ENCODE results near the gene GMPR.

The GMPR gene

GRCh38 chr6:16228043-16228442, 10.3 kb upstream of the GMPR start:
- ATAC-seq (replicated peaks; ENCODE audit: extremely low read depth, poor library complexity, severe bottlenecking) (no peak), DNase-seq (ENCODE audit: low spot score in 2 of 2) (no peak)
- H3K36me3 Mint-ChIP-seq (ENCODE audit: insufficient read depth), result no peaks in the 10 kb centered on the region
- H3K9me3 Mint-ChIP-seq, result no peaks in the 10 kb centered on the region
- H3K27ac Mint-ChIP-seq (ENCODE audit: low read depth), result no peak overlapping the region
- H3K4me1 Mint-ChIP-seq, result no peaks in the 10 kb centered on the region
- H3K4me3 Mint-ChIP-seq, result no peak overlapping the region
- peaks cover 7% of the 10 kb centered on the region for H3K27me3 Mint-ChIP-seq

- H3K4me1 Mint-ChIP-seq, result no peaks in the 10 kb centered on the region
- H3K27ac Mint-ChIP-seq (ENCODE audit: low read depth), result no peak overlapping the region
- DNase-seq (ENCODE audit: low spot score in 2 of 2), result no peak
- no peaks in the 10 kb centered on the region for H3K36me3 Mint-ChIP-seq (ENCODE audit: insufficient read depth)
- no peak for ATAC-seq (replicated peaks; ENCODE audit: extremely low read depth, poor library complexity, severe bottlenecking)
- H3K4me3 Mint-ChIP-seq, result no peak overlapping the region
- H3K9me3 Mint-ChIP-seq, result no peaks in the 10 kb centered on the region
- peaks cover 5% of the 10 kb centered on the region for H3K27me3 Mint-ChIP-seq
Measured at GRCh38 chr6:16228709-16229665, 9.4 kb upstream of the GMPR start.

- DNase-seq (ENCODE audit: low spot score in 2 of 2) (no peak), ATAC-seq (replicated peaks; ENCODE audit: extremely low read depth, poor library complexity, severe bottlenecking) (no peak)
- Mint-ChIP-seq H3K9me3 (no peaks in the 10 kb centered on the region), H3K4me1 (no peaks in the 10 kb centered on the region), H3K27me3 (peaks cover 12% of the 10 kb centered on the region), H3K27ac (ENCODE audit: low read depth) (no peak overlapping the region), H3K36me3 (ENCODE audit: insufficient read depth) (peaks cover 1% of the 10 kb centered on the region), H3K4me3 (no peak overlapping the region)
Measured at GRCh38 chr6:16229700-16230099, 8.7 kb upstream of the GMPR start.

- Mint-ChIP-seq H3K27me3 (peaks cover 25% of the 10 kb centered on the region), H3K4me1 (peaks cover under 1% of the 10 kb centered on the region), H3K9me3 (no peaks in the 10 kb centered on the region), H3K36me3 (ENCODE audit: insufficient read depth) (peaks cover 1% of the 10 kb centered on the region), H3K27ac (ENCODE audit: low read depth) (no peak overlapping the region), H3K4me3 (no peak overlapping the region)
- DNase-seq (ENCODE audit: low spot score in 2 of 2) (no peak), ATAC-seq (replicated peaks; ENCODE audit: extremely low read depth, poor library complexity, severe bottlenecking) (no peak)
Measured at GRCh38 chr6:16230953-16231352, 7.4 kb upstream of the GMPR start.

GRCh38 chr6:16232086-16232485, 6.3 kb upstream of the GMPR start:
- ATAC-seq (replicated peaks; ENCODE audit: extremely low read depth, poor library complexity, severe bottlenecking) (no peak), DNase-seq (ENCODE audit: low spot score in 2 of 2) (no peak)
- peaks cover 28% of the 10 kb centered on the region for H3K27me3 Mint-ChIP-seq
- H3K27ac Mint-ChIP-seq (ENCODE audit: low read depth), result no peak overlapping the region
- no peak overlapping the region for H3K4me3 Mint-ChIP-seq
- H3K9me3 Mint-ChIP-seq, result no peaks in the 10 kb centered on the region
- peaks cover 5% of the 10 kb centered on the region for H3K4me1 Mint-ChIP-seq
- peaks cover 1% of the 10 kb centered on the region for H3K36me3 Mint-ChIP-seq (ENCODE audit: insufficient read depth)

- DNase-seq (ENCODE audit: low spot score in 2 of 2) (no peak), ATAC-seq (replicated peaks; ENCODE audit: extremely low read depth, poor library complexity, severe bottlenecking) (no peak)
- Mint-ChIP-seq H3K27me3 (peaks cover 41% of the 10 kb centered on the region), H3K4me3 (no peak overlapping the region), H3K4me1 (peaks cover 14% of the 10 kb centered on the region), H3K9me3 (no peaks in the 10 kb centered on the region), H3K27ac (ENCODE audit: low read depth) (no peak overlapping the region), H3K36me3 (ENCODE audit: insufficient read depth) (peaks cover 5% of the 10 kb centered on the region)
Measured at GRCh38 chr6:16236009-16236501, 2.3 kb upstream of the GMPR start.

- Mint-ChIP-seq H3K9me3 (no peaks in the 10 kb centered on the region), H3K36me3 (ENCODE audit: insufficient read depth) (peaks cover 5% of the 10 kb centered on the region), H3K4me1 (peaks cover 14% of the 10 kb centered on the region), H3K27ac (ENCODE audit: low read depth) (no peak overlapping the region), H3K4me3 (peak overlapping the region; percentile 81), H3K27me3 (peaks cover 41% of the 10 kb centered on the region)
- DNase-seq (ENCODE audit: low spot score in 2 of 2) (no peak), ATAC-seq (replicated peaks; ENCODE audit: extremely low read depth, poor library complexity, severe bottlenecking) (no peak)
Measured at GRCh38 chr6:16236631-16237199, 1.7 kb upstream of the GMPR start.

GRCh38 chr6:16237242-16237641, 1.1 kb upstream of the GMPR start:
- Mint-ChIP-seq H3K27me3 (peaks cover 41% of the 10 kb centered on the region), H3K4me1 (peaks cover 14% of the 10 kb centered on the region), H3K27ac (ENCODE audit: low read depth) (no peak overlapping the region), H3K36me3 (ENCODE audit: insufficient read depth) (peaks cover 5% of the 10 kb centered on the region), H3K9me3 (no peaks in the 10 kb centered on the region), H3K4me3 (peak overlapping the region; percentile 81)
- DNase-seq (ENCODE audit: low spot score in 2 of 2), result no peak
- ATAC-seq (replicated peaks; ENCODE audit: extremely low read depth, poor library complexity, severe bottlenecking), result no peak

GRCh38 chr6:16238963-16239797, 793 bp downstream of the GMPR start:
- peaks cover 34% of the 10 kb centered on the region for H3K27me3 Mint-ChIP-seq
- no peaks in the 10 kb centered on the region for H3K9me3 Mint-ChIP-seq
- no peak for DNase-seq (ENCODE audit: low spot score in 2 of 2)

GRCh38 chr6:16239798-16240123, 1.4 kb downstream of the GMPR start:
- DNase-seq (ENCODE audit: low spot score in 2 of 2) (no peak), ATAC-seq (replicated peaks; ENCODE audit: extremely low read depth, poor library complexity, severe bottlenecking) (no peak)
- Mint-ChIP-seq H3K9me3 (no peaks in the 10 kb centered on the region), H3K27me3 (peaks cover 28% of the 10 kb centered on the region), H3K4me3 (no peak overlapping the region), H3K36me3 (ENCODE audit: insufficient read depth) (peaks cover 4% of the 10 kb centered on the region), H3K4me1 (peaks cover 14% of the 10 kb centered on the region), H3K27ac (ENCODE audit: low read depth) (no peak overlapping the region)

More at GRCh38 chr6:16238963-16239797, 793 bp downstream of the GMPR start:
- Mint-ChIP-seq H3K27ac (ENCODE audit: low read depth) (peak overlapping the region; percentile 32), H3K4me1 (peaks cover 14% of the 10 kb centered on the region), H3K4me3 (peak overlapping the region; percentile 81), H3K36me3 (ENCODE audit: insufficient read depth) (peaks cover 5% of the 10 kb centered on the region)
- ATAC-seq (replicated peaks; ENCODE audit: extremely low read depth, poor library complexity, severe bottlenecking), result no peak

GRCh38 chr6:16240589-16241320, 2.4 kb downstream of the GMPR start:
- DNase-seq (ENCODE audit: low spot score in 2 of 2), result no peak

GRCh38 chr6:16241321-16241689, 2.9 kb downstream of the GMPR start:
- no peak overlapping the region for H3K4me3 Mint-ChIP-seq
- peaks cover 23% of the 10 kb centered on the region for H3K27me3 Mint-ChIP-seq
- H3K9me3 Mint-ChIP-seq, result no peaks in the 10 kb centered on the region
- no peak for ATAC-seq (replicated peaks; ENCODE audit: extremely low read depth, poor library complexity, severe bottlenecking)
- H3K36me3 Mint-ChIP-seq (ENCODE audit: insufficient read depth), result peaks cover 4% of the 10 kb centered on the region
- no peak overlapping the region for H3K27ac Mint-ChIP-seq (ENCODE audit: low read depth)
- H3K4me1 Mint-ChIP-seq, result peaks cover 10% of the 10 kb centered on the region
- DNase-seq (ENCODE audit: low spot score in 2 of 2), result no peak

More at GRCh38 chr6:16240589-16241320, 2.4 kb downstream of the GMPR start:
- Mint-ChIP-seq H3K27me3 (peaks cover 23% of the 10 kb centered on the region), H3K36me3 (ENCODE audit: insufficient read depth) (peaks cover 4% of the 10 kb centered on the region), H3K4me3 (no peak overlapping the region), H3K27ac (ENCODE audit: low read depth) (no peak overlapping the region), H3K9me3 (no peaks in the 10 kb centered on the region), H3K4me1 (peaks cover 14% of the 10 kb centered on the region)
- ATAC-seq (replicated peaks; ENCODE audit: extremely low read depth, poor library complexity, severe bottlenecking), result no peak
